Pulmonary artery endothelial cell (primary cell): ENCODE data around the gene TSPYL4. TPM values are rescaled to one million over a fixed set of nuclear protein-coding genes. Genes with fewer than 3 reads are reported as not detected.

ENCODE experiments used
- DNase-seq: peaks from one replicate; pipeline ENCODE4 v3.0.0-alpha.2; 2011; ENCODE audit warnings: low read depth, low spot score
- total RNA-seq: library from RNA; depleted of rRNA; stranded (reverse); fragments of >200 nt; gene quantifications from 2 replicates; pipeline ENCODE4 v1.2.3, GENCODE V29; 2014

TSPYL4 gene
- total RNA-seq, 1 donor from 2014 or later: 11.1 TPM

- peak; percentile 67 for DNase-seq
Measured at GRCh38 chr6:116229287-116229913, 24.5 kb downstream of the TSPYL4 start.

- DNase-seq: no peak
Measured at GRCh38 chr6:116223355-116223754, 30.5 kb downstream of the TSPYL4 start.

GRCh38 chr6:116221911-116222310 lies 32.0 kb downstream of the TSPYL4 start:
- no peak for DNase-seq

- DNase-seq: no peak
Measured at GRCh38 chr6:116221067-116221466, 32.8 kb downstream of the TSPYL4 start.

- no peak for DNase-seq
Measured at GRCh38 chr6:116218866-116219265, 35.0 kb downstream of the TSPYL4 start.

- DNase-seq: no peak
Measured at GRCh38 chr6:116218172-116218633, 35.7 kb downstream of the TSPYL4 start.

GRCh38 chr6:116217069-116217468 lies 36.8 kb downstream of the TSPYL4 start:
- DNase-seq: no peak

- no peak for DNase-seq
Measured at GRCh38 chr6:116215414-116215813, 38.5 kb downstream of the TSPYL4 start.

- no peak for DNase-seq
Measured at GRCh38 chr6:116214681-116215080, 39.2 kb downstream of the TSPYL4 start.

- no peak for DNase-seq
Measured at GRCh38 chr6:116210750-116211425, 43.0 kb downstream of the TSPYL4 start.

GRCh38 chr6:116210316-116210715 lies 43.6 kb downstream of the TSPYL4 start:
- no peak for DNase-seq

- no peak for DNase-seq
Measured at GRCh38 chr6:116208056-116208785, 45.7 kb downstream of the TSPYL4 start.

- no peak for DNase-seq
Measured at GRCh38 chr6:116206231-116206903, 47.5 kb downstream of the TSPYL4 start.

GRCh38 chr6:116205281-116205680 lies 48.6 kb downstream of the TSPYL4 start:
- DNase-seq: no peak

- DNase-seq: no peak
Measured at GRCh38 chr6:116201538-116201937, 52.3 kb downstream of the TSPYL4 start.

GRCh38 chr6:116200619-116201249 lies 53.1 kb downstream of the TSPYL4 start:
- no peak for DNase-seq

Other genes starting within 250 kb of the TSPYL4 start
- gene FRK, start 193.2 kb downstream of the TSPYL4 start, total RNA-seq: 0.07 and 0.14 TPM in 2 replicates
- gene NT5DC1, start 153.2 kb downstream of the TSPYL4 start, total RNA-seq: 9.5 and 14.6 TPM in 2 replicates
- not detected in 2 replicates for gene COL10A1, start 127.9 kb downstream of the TSPYL4 start, total RNA-seq
- 92.8 and 113 TPM in 2 replicates for gene TSPYL1, start 25.9 kb upstream of the TSPYL4 start, total RNA-seq
- 64.2 and 66.1 TPM in 2 replicates for gene DSE, start 116.9 kb upstream of the TSPYL4 start, total RNA-seq
- gene CALHM6, start 207.3 kb upstream of the TSPYL4 start, total RNA-seq: 0.32 and 0.40 TPM in 2 replicates